ENCODE results near the gene MYO5A.

- no peak for TF ChIP-seq CTCF (IDR thresholded peaks at IDR 0.05; ENCODE audit: low read depth, low read length)
- no peak for TF ChIP-seq POLR2A (IDR thresholded peaks at IDR 0.05; ENCODE audit: extremely low read depth, insufficient read length)
- no peak for TF ChIP-seq MAX (IDR thresholded peaks at IDR 0.05; ENCODE audit: low read depth, low read length)
Observed at GRCh38 chr15:52546031-52546751, 17.5 kb upstream of the MYO5A start.

Measured in NB4 (cell line).